OCI-LY3 (cell line): ENCODE measurements around the gene SORCS3.

Experiments used
- H2AFZ ChIP-seq: fragments of 200-600, 300-600 bp; shearing (Covaris generic); 2 replicates; pipeline ENCODE4 v1.6.0; 2014; ENCODE audit warnings: antibody characterized with exemption, low read depth, low read length
- H3K27ac ChIP-seq: fragments of 200-600, 300-600 bp; sonication (generic); 2 replicates; pipeline ENCODE4 v1.5.1; 2014; ENCODE audit warnings: mild to moderate bottlenecking, low read length, moderate library complexity, mixed read lengths
- H3K27me3 ChIP-seq: fragments of 200-600, 300-600 bp; sonication (generic); 2 replicates; pipeline ENCODE4 v1.6.1; 2014; ENCODE audit warnings: low read depth, low read length, mixed read lengths
- H3K36me3 ChIP-seq: fragments of 200-600, 300-600 bp; sonication (generic); replicated peaks from 2 replicates; pipeline ENCODE3; 2014; ENCODE audit warnings: low read depth, low read length, mixed read lengths
- H3K4me1 ChIP-seq: fragments of 300-600, 200-600 bp; sonication (generic); 2 replicates; pipeline ENCODE4 v1.6.1; 2014; ENCODE audit warnings: low read length, mixed read lengths
- H3K4me2 ChIP-seq: fragments of 200-600, 300-600 bp; sonication (generic); 2 replicates; pipeline ENCODE4 v1.6.1; 2014; ENCODE audit warnings: low read length, mixed read lengths
- H3K4me3 ChIP-seq: fragments of 300-600, 200-600 bp; sonication (generic); 2 replicates; pipeline ENCODE4 v1.5.1; 2014; ENCODE audit warnings: antibody characterized with exemption, mild to moderate bottlenecking, low read length, moderate library complexity
- H3K79me2 ChIP-seq: fragments of 300-600, 200-600 bp; shearing (Covaris generic); 2 replicates; pipeline ENCODE4 v1.6.1; 2014; ENCODE audit warnings: mild to moderate bottlenecking, low read length, mixed read lengths
- H3K9ac ChIP-seq: fragments of 300-600, 200-600 bp; shearing (Covaris generic); 2 replicates; pipeline ENCODE4 v1.6.0; 2014; ENCODE audit warnings: mild to moderate bottlenecking, low read length, moderate library complexity
- H3K9me3 ChIP-seq: fragments of 200-600, 300-600 bp; shearing (Covaris generic); 2 replicates; pipeline ENCODE4 v1.6.1; 2014; ENCODE audit warnings: low read length, mixed read lengths; ENCODE audit not compliant: insufficient read depth
- H4K20me1 ChIP-seq: fragments of 200-600, 300-600 bp; sonication (generic); 2 replicates; pipeline ENCODE4 v1.6.1; 2016; ENCODE audit warnings: low read length, mixed read lengths; ENCODE audit not compliant: insufficient read depth
- CTCF ChIP-seq: fragments of 200-600, 300-600 bp; sonication (generic); IDR thresholded peaks from 2 replicates; pipeline ENCODE4 v1.5.1; 2014; ENCODE audit warnings: antibody characterized with exemption, low read length, low read depth
- EZH2phosphoT487 ChIP-seq: fragments of 200-600 bp; shearing (Covaris generic); IDR thresholded peaks from 2 replicates; pipeline ENCODE4 v1.6.1; 2018; ENCODE audit warnings: antibody characterized with exemption, mixed run types, low read depth

Gene SORCS3

GRCh38 chr10:104686829-104687228 lies 45.7 kb downstream of the SORCS3 start:
- Histone ChIP-seq H3K27me3 (no peaks in the 10 kb centered on the region), H3K79me2 (no peaks in the 10 kb centered on the region), H3K4me2 (no peak overlapping the region), H3K27ac (no peak overlapping the region), H3K4me1 (no peaks in the 10 kb centered on the region), H4K20me1 (no peaks in the 10 kb centered on the region), H3K4me3 (no peak overlapping the region), H3K9me3 (no peaks in the 10 kb centered on the region), H3K36me3 (no peaks in the 10 kb centered on the region), H3K9ac (no peak overlapping the region), H2AFZ (no peak overlapping the region)
- no peak for TF ChIP-seq EZH2phosphoT487
- TF ChIP-seq CTCF: no peak

GRCh38 chr10:104688251-104689042 lies 47.4 kb downstream of the SORCS3 start:
- no peaks in the 10 kb centered on the region for H3K79me2 ChIP-seq

GRCh38 chr10:104689105-104689504 lies 48.0 kb downstream of the SORCS3 start:
- Histone ChIP-seq H3K36me3 (no peaks in the 10 kb centered on the region), H3K4me3 (no peak overlapping the region), H2AFZ (no peak overlapping the region), H4K20me1 (no peaks in the 10 kb centered on the region), H3K4me2 (no peak overlapping the region), H3K27me3 (no peaks in the 10 kb centered on the region), H3K9ac (no peak overlapping the region), H3K9me3 (no peaks in the 10 kb centered on the region), H3K27ac (no peak overlapping the region), H3K79me2 (no peaks in the 10 kb centered on the region), H3K4me1 (no peaks in the 10 kb centered on the region)
- no peak for TF ChIP-seq EZH2phosphoT487
- TF ChIP-seq CTCF: no peak

More at GRCh38 chr10:104688251-104689042, 47.4 kb downstream of the SORCS3 start:
- H3K27ac ChIP-seq: no peak overlapping the region
- no peaks in the 10 kb centered on the region for H3K9me3 ChIP-seq
- no peaks in the 10 kb centered on the region for H3K27me3 ChIP-seq
- H3K9ac ChIP-seq: no peak overlapping the region
- H2AFZ ChIP-seq: no peak overlapping the region
- H3K4me2 ChIP-seq: no peak overlapping the region
- H4K20me1 ChIP-seq: no peaks in the 10 kb centered on the region
- H3K36me3 ChIP-seq: no peaks in the 10 kb centered on the region
- H3K4me3 ChIP-seq: no peak overlapping the region
- H3K4me1 ChIP-seq: no peaks in the 10 kb centered on the region
- no peak for TF ChIP-seq EZH2phosphoT487
- TF ChIP-seq CTCF: no peak

GRCh38 chr10:104689547-104689946 lies 48.5 kb downstream of the SORCS3 start:
- Histone ChIP-seq H3K4me3 (no peak overlapping the region), H3K4me1 (no peaks in the 10 kb centered on the region), H3K36me3 (no peaks in the 10 kb centered on the region), H3K79me2 (no peaks in the 10 kb centered on the region), H3K9ac (no peak overlapping the region), H4K20me1 (no peaks in the 10 kb centered on the region), H3K9me3 (no peaks in the 10 kb centered on the region), H2AFZ (no peak overlapping the region), H3K4me2 (no peak overlapping the region), H3K27me3 (no peaks in the 10 kb centered on the region), H3K27ac (no peak overlapping the region)
- TF ChIP-seq EZH2phosphoT487 (no peak), CTCF (no peak)
